ENCODE results near the gene EML5.

DNA sequence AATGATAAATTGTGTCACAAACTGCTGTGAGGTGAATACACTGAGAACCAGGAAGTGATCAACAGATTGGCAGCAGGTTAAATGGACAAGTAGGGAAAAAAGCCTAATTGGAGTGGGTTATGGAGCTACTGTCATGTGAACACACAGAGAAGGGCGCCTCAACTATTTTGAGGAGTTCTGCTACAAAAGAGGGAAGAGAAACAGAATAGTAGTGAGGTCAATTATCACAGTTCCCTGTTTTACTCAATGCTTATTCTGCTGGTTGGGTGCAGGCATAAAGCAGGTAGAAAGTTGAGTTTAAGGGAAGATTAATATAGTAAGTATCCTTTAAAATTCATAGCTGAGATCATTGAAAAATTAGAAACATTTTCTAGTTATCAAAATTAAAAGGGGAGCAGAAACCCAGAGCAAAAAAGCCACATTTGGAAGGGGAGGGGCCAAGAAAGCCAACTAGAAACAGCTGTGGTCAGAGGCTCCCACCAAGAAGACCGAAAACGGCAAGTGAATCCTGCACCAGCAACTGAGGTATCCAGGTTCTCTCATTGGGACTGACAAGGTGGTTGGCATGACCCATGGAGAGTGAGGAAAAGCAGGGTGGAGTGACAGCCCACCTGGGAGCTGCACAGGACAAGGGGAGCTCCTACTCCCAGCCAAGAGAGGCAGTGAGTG, 124.2 kb downstream of the EML5 start:
- TF ChIP-seq POLR2A (IDR thresholded peaks at IDR 0.05; ENCODE audit: low read length) (no peak), GATA1 (IDR thresholded peaks at IDR 0.05; ENCODE audit: low read depth, low read length) (no peak)
